NCI-H2171 treated with DMSO at 0.1 percent for 48 hours (cell line): ENCODE results near the gene TESMIN.

ENCODE experiments used
- DNase-seq: peaks from one replicate; lab custom pipeline; 2025; lab: John Stamatoyannopoulos, UW

Gene TESMIN

DNA sequence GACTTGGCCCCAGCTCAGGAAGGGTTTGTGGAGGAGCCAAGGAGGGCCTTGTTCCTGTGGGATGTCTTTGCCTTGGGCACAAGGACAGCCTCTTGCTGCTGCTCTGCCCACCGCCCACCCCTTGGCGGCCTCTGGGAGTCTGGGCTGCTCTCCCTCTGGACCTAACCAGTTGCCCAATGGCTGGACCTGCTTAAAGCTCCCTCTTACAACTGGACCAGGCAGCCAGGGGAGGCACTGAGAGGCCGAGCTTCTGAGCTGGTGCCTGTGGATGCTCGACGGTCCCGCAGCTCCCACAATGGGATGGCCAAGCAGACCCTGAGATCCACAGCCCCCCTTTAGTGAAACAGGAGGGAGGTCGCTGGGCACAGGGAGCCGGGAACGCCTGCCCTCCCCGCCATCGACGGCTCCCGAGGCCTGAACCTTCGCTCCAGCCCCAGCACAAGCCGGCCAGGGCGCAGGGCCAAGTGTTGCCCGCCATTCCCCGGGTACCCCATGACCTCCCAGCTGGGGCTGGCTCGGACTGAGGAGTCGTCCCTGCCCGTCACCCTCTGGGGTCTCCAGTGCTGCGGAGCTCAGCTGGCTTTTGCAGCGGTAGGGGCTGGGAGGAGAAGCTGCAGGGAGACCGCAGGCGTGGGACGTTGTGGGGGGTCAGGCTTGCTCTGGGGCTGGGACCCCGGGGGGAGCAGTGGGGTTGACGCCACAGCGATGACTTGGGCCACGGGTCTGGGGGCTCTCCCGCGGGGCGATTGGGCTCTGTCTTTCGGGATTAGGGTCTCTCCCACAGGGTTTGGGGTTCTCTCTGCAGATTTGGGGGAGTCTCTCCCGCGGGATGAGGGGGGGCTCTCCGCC, 67.6 kb downstream of the TESMIN start:
- no peak for DNase-seq

DNA sequence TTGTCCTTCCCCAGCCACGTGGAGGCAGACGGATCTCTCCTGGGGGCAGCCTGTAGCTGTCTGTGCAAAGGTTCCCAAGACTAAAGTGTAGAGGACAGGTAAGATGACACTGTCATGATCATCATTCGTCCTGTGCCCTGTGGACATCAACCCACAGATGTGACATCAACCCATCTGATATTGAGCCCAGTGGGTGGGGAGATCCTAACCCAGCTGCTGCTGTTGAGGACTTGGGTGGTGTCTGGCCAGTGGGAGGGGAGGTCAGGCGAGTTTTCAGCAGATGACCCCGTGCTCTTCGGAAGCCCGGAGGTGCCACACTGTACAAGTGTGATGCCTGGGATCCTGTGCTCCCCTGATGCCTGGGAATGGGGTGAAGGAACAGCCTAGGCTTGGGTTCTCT, 68.2 kb downstream of the TESMIN start:
- no peak for DNase-seq

DNA sequence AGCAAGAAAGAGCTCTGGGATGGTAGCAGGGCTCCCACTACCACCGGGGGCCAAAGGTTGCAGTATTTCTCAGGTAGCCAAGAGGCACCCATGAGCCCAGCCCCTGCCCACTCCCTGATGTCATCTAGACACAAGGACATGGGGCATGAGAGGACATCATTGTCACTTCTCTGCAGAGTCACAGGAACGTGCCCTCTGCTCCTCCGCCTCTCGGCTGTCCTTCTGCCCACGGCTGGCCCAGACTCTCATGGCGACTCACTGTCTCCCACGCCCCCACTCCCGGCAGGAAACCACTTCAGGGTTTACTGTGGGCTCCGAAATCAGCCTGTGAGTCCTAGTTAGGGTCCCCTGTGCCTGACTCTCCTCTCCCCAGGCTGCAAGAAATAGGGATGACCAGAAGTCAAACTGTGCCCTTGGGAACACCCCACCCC, 68.8 kb downstream of the TESMIN start:
- no peak for DNase-seq

DNA sequence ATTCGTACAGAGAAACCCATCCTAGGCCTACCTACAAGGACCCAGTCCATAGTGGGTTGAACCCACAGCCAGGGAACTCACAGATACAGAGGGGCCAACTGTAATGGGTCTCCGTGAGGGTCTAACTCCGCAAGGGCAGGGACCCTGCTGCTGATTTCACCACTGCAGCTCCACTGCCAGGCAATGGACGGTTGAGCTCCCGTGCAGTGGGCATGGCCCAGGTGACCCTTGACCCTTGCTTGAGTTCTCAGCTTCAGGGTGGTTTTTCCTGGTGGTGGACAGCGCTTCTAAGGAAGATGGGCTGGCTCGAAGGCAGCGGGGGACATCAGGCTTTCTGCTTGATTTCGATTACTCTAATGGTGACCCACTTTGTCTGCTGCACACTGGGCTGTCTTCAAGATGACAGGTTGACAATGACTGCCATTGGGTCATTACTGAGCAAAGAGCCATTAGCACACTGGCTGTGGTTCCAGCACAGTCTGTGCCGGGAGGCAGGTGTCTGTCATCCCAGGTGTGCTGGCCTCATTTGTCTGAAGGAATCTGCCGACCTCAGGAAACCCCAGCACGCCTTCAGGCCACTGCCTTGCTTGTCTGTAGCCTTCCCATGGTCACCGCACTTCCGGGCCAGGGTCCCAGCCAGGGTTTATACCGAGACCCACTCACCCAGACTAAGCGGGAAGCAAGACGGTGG, 70.6 kb downstream of the TESMIN start:
- no peak for DNase-seq

DNA sequence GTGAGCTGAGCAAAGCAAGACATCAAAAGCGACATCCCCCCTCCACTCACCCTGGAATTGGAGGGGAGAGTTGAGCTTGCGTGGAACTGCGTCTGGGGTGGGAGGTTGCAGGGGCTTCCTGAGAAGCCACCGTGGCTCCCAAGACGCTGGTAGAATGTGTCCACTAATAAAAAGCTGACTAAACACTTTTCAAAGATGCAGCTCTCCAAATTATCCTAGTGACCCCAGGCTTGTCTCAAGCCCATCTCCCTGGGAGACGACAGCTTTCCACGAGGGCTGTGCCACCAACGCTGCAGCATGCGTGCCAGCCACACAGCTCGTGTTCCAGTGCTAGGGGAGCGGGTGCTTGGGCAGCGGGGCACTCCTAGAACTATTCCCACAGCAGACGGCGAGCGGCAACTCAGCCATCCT, 73.3 kb downstream of the TESMIN start:
- no peak for DNase-seq

DNA sequence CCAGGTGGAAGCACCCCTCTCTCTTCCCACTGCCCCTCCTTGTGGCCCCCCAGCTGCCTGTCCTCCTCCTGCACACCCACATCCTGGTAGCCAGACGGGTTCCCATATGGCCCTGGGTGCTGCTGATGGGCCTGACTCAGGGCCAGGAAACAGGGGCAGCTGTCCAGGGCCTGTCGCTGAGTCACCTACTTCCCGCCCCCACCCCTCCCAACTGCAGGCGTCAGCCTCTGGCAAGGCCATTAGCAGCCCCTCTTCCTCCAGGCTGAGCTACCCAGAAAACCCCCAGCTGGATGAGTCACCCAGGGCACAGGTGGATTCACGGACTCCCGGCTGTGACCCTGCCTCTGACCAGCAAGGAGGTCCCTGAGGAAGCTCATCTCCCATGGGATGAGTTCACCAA, 73.9 kb downstream of the TESMIN start:
- no peak for DNase-seq

DNA sequence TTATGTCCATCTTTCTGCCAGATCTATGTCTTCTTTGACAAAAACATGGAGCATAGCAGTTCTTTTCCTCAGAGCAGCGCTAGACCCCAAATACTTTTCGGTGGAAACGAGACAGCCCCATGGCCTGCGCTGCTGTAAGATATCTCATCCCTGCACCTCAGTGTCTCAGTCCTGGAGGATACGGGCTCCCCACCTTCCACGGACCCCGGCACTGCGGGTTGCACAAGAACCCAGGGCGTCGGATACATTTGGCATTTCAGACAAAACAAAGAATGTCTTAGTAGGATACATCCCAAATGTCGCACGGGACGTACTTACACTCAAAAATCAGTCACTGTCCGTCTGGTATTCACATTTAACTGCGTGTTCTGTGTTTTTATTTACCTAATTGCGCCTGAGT, 76.9 kb downstream of the TESMIN start:
- DNase-seq: no peak

DNA sequence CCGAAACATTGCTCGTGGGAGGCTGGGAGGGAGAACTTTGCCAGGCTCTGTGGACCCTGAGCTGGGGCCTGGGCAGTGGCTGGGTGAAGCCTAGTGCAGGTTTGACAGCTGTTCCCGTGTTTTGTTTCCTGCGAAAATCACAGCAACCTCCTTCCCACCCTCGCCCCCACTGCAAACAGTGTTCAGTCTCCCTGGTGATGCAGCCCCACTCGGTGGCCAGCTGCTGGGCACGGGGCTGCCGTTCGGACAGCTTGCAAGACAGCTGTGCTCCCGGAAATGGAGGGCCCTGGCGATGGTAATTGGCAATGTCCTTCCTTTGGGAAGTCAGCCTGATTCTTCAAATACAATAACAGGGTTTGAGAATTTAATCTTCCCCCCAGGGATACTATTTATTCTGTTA, 77.3 kb downstream of the TESMIN start:
- no peak for DNase-seq

DNA sequence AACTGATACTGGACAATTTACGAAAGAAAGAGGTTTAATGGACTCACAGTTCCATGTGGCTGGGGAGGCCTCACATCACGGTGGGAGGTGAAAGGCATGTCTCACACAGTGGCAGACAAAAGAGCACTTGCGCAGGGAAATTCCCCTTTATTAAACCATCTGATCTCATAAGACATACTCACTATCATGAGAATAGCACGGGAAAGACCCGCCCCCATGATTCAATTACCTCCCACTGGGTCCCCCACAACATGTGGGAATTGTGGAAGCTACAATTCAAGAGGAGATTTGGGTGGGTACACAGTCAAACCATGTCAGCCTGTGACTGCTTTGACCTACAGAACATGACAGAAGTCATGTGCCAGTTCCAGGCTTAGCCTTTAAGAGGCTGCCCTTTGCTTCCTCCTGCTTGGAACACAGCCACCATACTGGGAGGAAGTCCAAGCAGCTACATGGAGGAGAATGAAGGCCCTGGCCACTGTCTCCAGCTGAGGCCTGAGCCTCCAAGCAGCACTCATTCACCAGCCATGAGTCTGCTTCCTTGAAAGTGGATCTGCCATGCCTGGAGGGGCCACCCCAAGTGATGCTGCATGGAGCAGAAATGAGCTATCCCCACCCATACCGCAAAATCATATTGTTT, 77.9 kb downstream of the TESMIN start:
- no peak for DNase-seq

DNA sequence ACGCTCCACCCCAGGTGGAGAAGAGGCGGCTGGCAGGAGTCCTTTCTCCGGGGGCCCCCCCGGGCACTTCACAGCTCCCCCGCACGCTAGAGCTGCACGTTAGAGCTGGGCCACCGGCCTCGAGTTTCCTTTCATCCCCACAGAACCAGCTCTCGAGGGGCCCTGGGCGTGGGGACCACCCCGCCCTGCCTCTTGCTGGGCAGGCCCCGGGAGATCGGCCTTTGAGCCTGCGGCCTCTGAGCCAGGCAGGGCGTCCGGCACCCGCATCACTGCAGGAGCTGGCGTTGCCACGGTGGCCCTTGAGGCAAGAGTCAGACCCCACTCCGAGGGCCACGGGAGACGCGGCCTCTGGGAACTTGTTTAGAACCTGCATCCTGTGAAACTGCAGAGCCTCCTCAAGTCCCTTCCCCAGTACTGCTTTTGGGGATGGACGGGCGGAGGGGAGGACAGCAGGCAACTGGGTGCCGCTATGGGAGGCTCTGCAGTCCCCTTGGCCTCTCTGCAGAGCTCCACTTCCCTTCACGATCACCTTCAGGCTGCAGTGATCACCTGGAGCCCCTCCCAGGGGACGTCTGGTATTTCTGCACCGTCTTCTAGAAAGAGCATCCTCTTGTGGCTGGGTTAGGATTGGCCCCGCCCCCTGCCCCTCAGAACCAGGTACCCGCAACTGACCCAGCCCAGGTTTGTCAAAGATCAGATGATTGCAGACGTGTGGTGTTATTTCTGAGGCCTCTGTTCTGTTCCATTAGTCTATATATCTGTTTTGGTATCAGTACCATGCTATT, 80.9 kb downstream of the TESMIN start:
- DNase-seq: no peak

DNA sequence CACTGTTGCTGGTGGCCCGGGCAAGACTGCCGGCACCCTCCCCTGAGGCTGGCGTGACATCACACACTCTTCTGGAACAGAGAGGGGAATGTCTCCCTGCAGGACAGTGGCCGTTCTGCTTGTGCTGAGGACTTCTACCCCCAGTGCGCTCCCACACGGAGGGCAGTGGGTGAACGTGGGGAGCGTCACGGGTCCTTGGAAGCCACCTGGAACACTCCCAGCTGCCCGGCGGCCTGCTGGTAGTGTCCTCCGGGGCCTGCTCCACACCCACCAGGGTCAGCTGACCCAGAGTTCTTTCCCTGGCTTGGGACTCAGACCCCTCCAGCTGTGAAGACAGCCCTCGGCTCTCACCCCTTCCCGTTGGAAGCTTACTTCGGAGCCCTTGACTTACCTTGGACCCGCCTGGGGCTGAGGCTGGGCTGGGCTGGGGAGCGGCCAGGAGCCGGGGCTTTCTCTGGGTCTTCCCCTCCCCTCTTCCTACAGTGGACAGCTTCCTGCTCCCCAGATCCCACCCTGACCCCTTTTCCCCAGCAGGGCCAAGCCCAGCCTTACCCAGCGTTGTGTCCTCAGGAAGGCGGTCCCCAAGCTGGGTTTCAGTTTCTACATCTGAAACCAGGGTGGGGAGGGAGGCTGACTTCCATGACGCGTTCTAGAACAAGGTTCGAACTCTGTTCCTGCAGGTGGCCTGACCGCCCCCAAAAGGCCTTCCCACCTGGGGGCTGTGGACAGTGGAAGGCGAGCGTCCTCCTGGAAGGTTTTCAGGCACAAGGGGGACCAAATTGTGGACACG, 81.8 kb downstream of the TESMIN start:
- no peak for DNase-seq

DNA sequence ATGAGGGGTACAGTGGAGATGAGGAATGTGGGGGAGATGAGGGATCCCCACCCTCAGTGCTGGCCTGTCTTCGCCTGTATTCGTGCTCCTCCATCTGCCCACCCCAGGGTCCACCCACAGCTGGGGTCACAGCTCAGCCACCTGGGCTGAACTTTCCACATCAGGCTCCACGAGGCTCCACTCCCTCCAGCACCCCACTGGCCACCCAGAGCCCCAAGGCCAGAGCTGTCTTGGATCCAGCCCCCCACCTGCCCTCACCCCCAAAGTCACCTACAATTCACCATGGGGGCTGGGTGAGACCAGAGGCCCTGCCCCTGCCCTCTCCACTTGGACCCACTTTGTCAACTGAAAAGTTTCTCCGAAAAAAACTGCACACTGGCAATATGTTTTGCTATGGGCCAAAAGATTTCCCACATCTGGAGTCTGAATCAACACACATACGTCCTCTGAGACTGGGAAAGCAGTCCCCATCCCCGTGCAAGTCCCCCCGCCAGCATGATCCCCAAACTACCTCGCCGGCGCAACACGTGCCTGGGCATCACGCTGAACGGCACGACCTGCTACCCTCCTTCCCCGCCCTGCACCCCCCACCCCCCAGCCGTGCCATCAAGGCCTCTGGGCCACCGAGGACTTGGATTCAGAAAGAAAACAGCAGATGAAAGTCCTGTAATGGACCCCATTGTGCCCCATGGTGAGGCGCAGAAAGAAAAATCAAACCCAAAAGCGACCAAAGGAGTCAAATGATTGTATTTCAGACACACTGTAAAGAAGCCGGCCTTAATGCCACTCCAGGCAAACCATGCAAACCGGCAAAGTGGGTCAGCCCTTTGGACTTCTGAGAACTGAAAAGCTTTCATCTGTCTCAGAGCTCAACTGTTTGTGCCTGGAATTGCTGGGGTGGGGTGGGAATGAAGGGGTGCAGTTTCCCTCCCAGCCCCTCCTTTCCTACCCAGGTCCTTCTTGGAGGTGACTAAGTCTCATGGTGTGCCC, 83.5 kb downstream of the TESMIN start:
- DNase-seq: no peak

DNA sequence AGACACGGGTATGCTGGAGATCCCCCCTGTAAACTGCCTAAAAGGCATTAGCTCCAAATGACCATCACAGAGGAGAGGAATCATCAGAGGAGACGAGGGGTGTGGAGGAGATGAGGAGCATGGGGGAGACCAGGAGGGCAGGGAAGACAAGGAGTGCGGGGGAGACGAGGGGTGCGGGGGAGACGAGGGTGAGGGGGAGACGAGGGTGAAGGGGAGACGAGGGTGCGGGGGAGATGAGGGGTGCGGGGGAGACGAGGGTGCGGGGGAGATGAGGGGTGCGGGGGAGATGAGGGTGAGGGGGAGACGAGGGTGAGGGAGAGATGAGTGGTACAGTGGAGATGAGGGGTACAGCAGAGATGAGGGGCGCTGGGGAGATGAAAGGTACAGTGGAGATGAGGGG, 84.5 kb downstream of the TESMIN start:
- no peak for DNase-seq

DNA sequence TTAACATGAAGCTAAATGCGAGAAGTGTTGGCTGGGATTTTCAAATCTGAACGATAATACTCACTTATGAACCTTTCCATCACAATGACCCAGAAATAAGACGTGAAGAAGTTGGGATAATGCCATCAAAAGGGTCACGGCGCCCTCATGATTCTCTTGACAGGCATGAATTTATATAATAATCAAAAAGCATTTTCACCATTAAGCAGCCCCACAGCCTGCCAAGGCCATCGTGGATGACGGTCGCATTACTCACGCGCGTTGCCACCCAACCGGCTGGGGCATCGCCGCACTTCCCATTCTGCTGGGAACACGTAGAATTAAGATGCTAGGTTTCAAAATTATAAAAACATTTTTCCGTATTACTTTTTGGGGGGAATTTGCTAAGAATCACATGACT, 85.9 kb downstream of the TESMIN start:
- no peak for DNase-seq

DNA sequence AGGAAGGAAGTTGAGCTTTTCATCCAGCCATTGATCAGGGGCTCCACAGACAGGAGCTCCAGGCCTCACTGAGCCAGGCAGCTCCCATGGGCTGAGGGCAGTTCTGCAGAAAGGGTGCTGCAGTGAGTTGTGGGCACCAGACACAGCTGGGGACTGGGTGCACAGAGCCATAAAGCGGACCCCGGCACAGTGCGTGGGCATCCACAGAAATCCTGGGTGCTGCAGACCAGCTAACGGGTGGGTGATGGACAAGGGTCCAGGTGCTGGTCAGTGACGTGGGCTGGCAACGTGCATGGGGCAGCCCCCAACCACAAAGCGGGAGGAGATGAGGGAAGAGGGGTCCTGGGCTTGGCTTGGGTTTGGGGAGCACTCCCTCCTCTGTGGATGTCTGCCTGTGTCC, 86.4 kb downstream of the TESMIN start:
- no peak for DNase-seq

DNA sequence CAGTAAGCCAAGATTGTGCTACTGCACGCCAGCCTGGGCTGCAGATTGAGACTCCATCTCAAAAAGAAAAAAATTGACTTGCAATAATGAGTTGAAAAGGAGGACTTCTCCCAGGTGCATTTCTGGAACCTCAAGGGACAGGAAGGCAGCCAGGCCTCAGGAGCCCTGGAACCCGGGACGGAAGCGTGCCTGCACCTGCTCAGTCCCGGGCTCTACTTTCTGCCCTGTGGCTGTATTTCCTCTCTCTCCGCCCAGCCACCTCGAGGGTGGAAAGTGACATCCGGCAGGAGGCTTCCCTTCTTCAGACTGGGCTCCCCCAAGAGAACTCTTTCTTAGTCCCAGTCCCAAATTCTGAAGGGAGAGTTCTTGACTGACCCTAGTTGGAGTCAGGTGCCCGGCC, 87.2 kb downstream of the TESMIN start:
- DNase-seq: no peak

DNA sequence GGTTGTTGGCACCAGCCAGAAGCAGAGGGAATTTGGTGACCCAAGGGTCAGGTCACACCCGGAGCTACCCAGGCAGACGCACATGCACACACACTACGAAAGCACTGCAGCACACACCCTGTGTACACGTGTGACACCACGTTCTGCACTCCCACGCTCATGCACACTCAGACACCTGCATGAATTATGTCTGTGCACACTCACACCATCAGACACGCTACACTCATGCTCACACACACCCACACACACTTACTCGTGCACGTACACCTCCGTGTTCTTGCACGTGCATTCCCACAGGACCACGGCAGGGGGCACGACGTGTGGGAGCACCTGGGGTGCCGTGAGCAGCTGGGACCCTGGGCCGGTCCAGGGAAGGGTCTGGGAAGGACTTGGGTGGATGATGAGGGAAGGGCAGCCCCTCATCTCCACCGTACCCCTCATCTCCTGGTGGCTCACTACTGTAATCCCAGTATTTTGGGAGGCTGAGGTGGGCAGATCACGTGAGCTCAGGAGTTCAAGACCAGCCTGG, 87.8 kb downstream of the TESMIN start:
- no peak for DNase-seq

DNA sequence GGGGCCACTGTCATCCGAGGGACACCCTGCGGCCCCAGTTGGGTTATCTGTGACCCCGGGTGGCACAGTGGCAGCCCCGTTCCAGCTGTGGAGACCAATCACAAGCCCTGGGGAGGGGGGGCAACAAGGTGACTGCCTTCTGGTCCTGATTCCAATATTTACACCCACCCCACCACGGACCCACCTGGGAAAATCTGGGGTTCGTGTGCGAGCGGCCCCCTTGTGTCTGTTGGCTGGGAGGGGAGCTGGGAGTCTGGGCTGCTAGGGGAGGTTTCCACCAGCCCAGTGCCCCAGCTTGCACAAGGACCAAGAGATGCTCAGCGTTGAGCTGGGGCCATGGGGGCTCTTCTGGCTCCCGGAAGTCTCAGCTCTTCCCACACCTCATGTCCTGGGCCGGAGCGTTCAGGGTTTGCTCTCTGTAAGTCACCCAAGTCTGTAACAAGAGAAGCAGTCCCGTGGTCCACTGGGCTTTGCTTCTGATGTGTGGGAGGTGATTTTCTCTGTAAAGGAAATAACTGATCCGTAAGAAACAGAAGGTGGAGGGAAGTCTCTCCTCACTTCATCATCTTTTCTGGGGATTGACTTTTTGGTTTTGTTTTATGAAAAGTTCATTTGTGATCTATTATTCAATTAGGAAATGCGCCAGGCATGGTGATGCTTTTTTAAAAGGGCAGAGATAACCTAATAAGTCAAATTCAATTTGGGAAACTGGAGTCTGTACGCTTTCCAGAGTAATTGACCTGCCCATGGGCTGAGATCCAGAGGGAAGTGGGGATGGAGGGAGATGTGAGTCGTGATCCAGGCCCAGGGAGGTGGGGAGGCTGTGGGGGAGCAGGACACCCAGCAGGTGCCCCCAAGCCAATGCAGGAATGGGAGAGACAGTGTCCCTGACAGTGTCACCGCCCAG, 89.4 kb downstream of the TESMIN start:
- DNase-seq: no peak

DNA sequence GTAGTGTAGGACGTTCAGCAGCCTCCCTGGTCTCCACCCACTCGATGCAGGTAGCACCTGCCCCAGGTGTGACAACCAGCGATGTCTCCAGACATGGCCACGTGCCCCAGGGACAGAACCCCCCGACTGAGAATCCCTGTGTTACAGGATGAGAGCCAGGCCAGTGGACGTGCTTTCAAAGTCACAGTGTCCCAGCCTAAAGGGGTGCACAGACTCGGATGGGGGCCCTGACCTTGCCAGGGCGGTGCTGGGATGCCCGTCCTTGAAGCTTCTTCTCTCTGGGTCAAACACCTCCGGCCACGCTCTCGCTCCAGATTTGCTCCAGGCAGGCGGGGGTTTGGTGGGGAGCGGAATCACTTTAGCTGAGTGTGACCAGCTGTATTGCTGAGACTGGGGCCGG, 90.3 kb downstream of the TESMIN start:
- no peak for DNase-seq
